ENCODE results near the gene IRF4. TPM values are rescaled to one million over a fixed set of nuclear protein-coding genes. Genes with fewer than 3 reads are reported as not detected.

Gene IRF4
- total and polyA plus RNA-seq, 2 donors (not counting 3 experiments of a cell fraction or from before 2014, with no cell fraction given): not detected

- peaks cover 2% of the 10 kb centered on the region for H3K9me3 ChIP-seq (replicated peaks; ENCODE audit: control insufficient read depth, insufficient read depth, low read length)
- H3K79me2 ChIP-seq (ENCODE audit: control insufficient read depth, insufficient read depth, low read length): no peaks in the 10 kb centered on the region
- no peak overlapping the region for H2AFZ ChIP-seq (ENCODE audit: low read depth, low read length)
- H3K4me1 ChIP-seq (ENCODE audit: control insufficient read depth, extremely low read depth, insufficient read depth, low read length): no peaks in the 10 kb centered on the region
- H3K27ac ChIP-seq (ENCODE audit: insufficient read depth, low read depth, low read length): no peak overlapping the region
- intact Hi-C loops (cut with micrococcal nuclease): no loop called here
- no peak for FAIRE-seq
- no peaks in the 10 kb centered on the region for H3K36me3 ChIP-seq (ENCODE audit: control insufficient read depth in 2 of 2, extremely low read depth in 1 of 2, insufficient read depth in 2 of 2, low read length in 2 of 2)
- H3K4me2 ChIP-seq (ENCODE audit: insufficient read depth, low read length): no peak overlapping the region
- BruUV-seq (replicated peaks): no TSS peak
- H3K9me1 ChIP-seq (replicated peaks; ENCODE audit: control insufficient read depth, extremely low read depth, insufficient read depth, low read length): no peaks in the 10 kb centered on the region
- TF ChIP-seq POLR2A (IDR thresholded peaks at IDR 0.05; ENCODE audit: low read depth, low read length): no peak
- no peak for TF ChIP-seq POLR2AphosphoS5 (IDR thresholded peaks at IDR 0.05; ENCODE audit: insufficient read depth, low read depth, low read length)
- TF ChIP-seq MAX (IDR thresholded peaks at IDR 0.05; ENCODE audit: insufficient read depth, insufficient read length): no peak
- TF ChIP-seq EZH2 (IDR thresholded peaks at IDR 0.05; ENCODE audit: borderline replicate concordance, low read depth, low read length, severe bottlenecking): no peak
- no peak for TF ChIP-seq MYC (IDR thresholded peaks at IDR 0.05; ENCODE audit: low read depth, low read length)
- no peak for TF ChIP-seq CTCF (IDR thresholded peaks at IDR 0.05; ENCODE audit: extremely low read depth in 1 of 2, insufficient read depth in 1 of 2, low read depth in 1 of 2, low read length in 2 of 2)
- TF ChIP-seq GATA2 (IDR thresholded peaks at IDR 0.05; ENCODE audit: insufficient read depth, insufficient read length, low read depth, low read length): no peak
- TF ChIP-seq JUN (IDR thresholded peaks at IDR 0.05; ENCODE audit: borderline replicate concordance, insufficient read depth, insufficient read length, low read depth): no peak
- no peak for TF ChIP-seq FOS (IDR thresholded peaks at IDR 0.05; ENCODE audit: borderline replicate concordance, insufficient read depth, low read length)
- H4K20me1 ChIP-seq (replicated peaks; ENCODE audit: control insufficient read depth, extremely low read depth, insufficient read depth, low read length): no peaks in the 10 kb centered on the region
- ChIA-PET POLR2A (no interaction called here), CTCF (interaction anchor here (0.9 kb wide), 1 partner anchor 30 kb away, joined by 4 read pairs; no protein-coding TSS in a partner anchor)
- dilution Hi-C loops (cut with MboI; ENCODE audit: extremely low pct_ligation_motif_present, low sequenced_read_pairs): no loop called here
- DNase-seq (ENCODE audit: low read depth, low spot score): no peak
- no peak overlapping the region for H3K4me3 ChIP-seq (replicated peaks in 1 of 3; ENCODE audit: insufficient read depth in 1 of 3, low read depth in 1 of 3, low read length in 3 of 3)
- H3K9ac ChIP-seq (replicated peaks; ENCODE audit: extremely low read depth, insufficient read depth, low read length): no peak overlapping the region
- H3K27me3 ChIP-seq (ENCODE audit: control insufficient read depth in 2 of 2, insufficient read depth in 2 of 2, low read length in 2 of 2): peaks cover 14 to 18% of the 10 kb centered on the region in 2 experiments
These were observed 5.9 kb upstream of the IRF4 start for GRCh38 chr6:385614-386013.
